HG02981 (cell line): ENCODE results near the gene CNRIP1.
"Not testable (repeated sequence)": the region's sequence is repeated elsewhere in the genome, so short reads cannot be mapped to it uniquely, and the experiment has no call there.

Experiments
- ATAC-seq: cut with Tn5 transposase; IDR thresholded peaks from one replicate; pipeline ENCODE4 v1.9.1; 2021; ENCODE audit warnings: mild to moderate bottlenecking, moderate library complexity; ENCODE audit not compliant: unreplicated experiment

The CNRIP1 gene

GRCh38 chr2:68341062-68341329, 21.2 kb upstream of the CNRIP1 start:
- no peak for ATAC-seq

GRCh38 chr2:68340226-68341061, 20.7 kb upstream of the CNRIP1 start:
- ATAC-seq, result no peak

- ATAC-seq, result no peak
These were observed 16.4 kb upstream of the CNRIP1 start for GRCh38 chr2:68336192-68336591.

- ATAC-seq, result no peak
These were observed 14.2 kb upstream of the CNRIP1 start for GRCh38 chr2:68333931-68334330.

GRCh38 chr2:68333009-68333408, 13.3 kb upstream of the CNRIP1 start:
- ATAC-seq, result no peak

- ATAC-seq, result no peak
These were observed 10.9 kb upstream of the CNRIP1 start for GRCh38 chr2:68330691-68331090.

GRCh38 chr2:68328901-68329300, 9.2 kb upstream of the CNRIP1 start:
- ATAC-seq, result no peak

GRCh38 chr2:68325056-68325455, 5.3 kb upstream of the CNRIP1 start:
- ATAC-seq, result no peak

GRCh38 chr2:68320118-68320641, 431 bp upstream of the CNRIP1 start:
- ATAC-seq, result no peak

- no peak for ATAC-seq
These were observed 793 bp downstream of the CNRIP1 start for GRCh38 chr2:68318914-68319397.

GRCh38 chr2:68317971-68318913, 1.5 kb downstream of the CNRIP1 start:
- ATAC-seq, result no peak

- ATAC-seq, result no peak
These were observed 3.6 kb downstream of the CNRIP1 start for GRCh38 chr2:68316111-68316510.

- ATAC-seq, result no peak
These were observed 8.7 kb downstream of the CNRIP1 start for GRCh38 chr2:68311033-68311432.

GRCh38 chr2:68309426-68309825, 10.3 kb downstream of the CNRIP1 start:
- no peak for ATAC-seq

GRCh38 chr2:68303902-68304272, 15.9 kb downstream of the CNRIP1 start:
- not testable (repeated sequence) for ATAC-seq

GRCh38 chr2:68303033-68303901, 16.5 kb downstream of the CNRIP1 start:
- no peak for ATAC-seq

GRCh38 chr2:68302281-68302875, 17.4 kb downstream of the CNRIP1 start:
- ATAC-seq, result no peak

- peak; percentile 50 for ATAC-seq
These were observed 24.2 kb downstream of the CNRIP1 start for GRCh38 chr2:68295516-68295915.

- no peak for ATAC-seq
These were observed 24.8 kb downstream of the CNRIP1 start for GRCh38 chr2:68294913-68295312.

- ATAC-seq, result no peak
These were observed 25.6 kb downstream of the CNRIP1 start for GRCh38 chr2:68294187-68294586.
